HFF-Myc (cell line): Measurements from ENCODE around the gene ANO1.

Source experiments
- DNase-seq: peaks from one replicate; pipeline ENCODE4 v3.0.0-alpha.2; 2011; ENCODE audit warnings: low read depth; ENCODE audit errors: extremely low read depth
- H3K4me3 ChIP-seq: replicated peaks from 2 replicates; pipeline ENCODE4 v1.5.1; 2011; ENCODE audit warnings: low read depth, mild to moderate bottlenecking, control low read depth, low read length
- TF ChIP-seq, protein P1 (sequence below): IDR thresholded peaks from 2 replicates; pipeline ENCODE4 v1.5.1; 2012; ENCODE audit warnings: mild to moderate bottlenecking, low read depth, low read length, control low read depth; ENCODE audit errors: missing control alignments

The ANO1 gene

DNA sequence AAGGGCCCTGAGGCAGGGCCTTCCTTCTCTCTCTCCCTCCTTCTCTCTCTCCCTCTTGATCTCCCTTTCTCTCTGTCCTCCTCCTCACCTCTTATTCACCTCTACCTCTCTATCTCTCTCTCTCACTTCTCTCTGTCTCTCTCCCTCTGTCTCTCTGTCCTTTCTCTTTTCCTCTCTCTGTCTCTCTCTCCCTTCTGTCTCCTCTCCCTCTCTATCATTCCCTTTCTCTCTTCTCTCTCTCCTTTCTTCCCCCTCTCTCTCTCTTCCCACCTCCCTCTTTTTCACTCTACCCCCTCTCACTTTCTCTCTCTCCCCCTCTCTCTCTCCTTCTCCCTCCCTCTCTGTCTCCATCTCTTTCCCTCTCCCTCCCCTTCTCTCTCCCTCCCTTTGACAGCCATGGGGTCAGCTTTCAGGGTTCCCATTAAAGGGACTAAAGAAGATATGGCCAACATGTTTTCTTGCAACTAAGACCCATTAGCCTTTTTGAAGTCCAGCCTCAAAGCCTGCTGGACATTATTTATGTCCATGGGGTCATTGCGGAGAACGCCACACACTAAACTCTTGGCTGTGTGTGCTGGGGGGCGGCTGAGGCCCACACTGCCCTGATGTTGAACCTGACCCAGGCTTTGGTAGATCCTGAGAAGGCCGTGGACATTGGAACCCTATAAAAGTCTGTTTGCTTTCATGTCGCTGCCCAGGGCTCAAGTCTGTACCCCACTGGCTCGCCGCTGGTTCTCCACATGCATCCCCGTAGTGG lies 15.0 kb downstream of the ANO1 start:
- H3K4me3 ChIP-seq: no peak overlapping the region
- TF ChIP-seq, protein P1, sequence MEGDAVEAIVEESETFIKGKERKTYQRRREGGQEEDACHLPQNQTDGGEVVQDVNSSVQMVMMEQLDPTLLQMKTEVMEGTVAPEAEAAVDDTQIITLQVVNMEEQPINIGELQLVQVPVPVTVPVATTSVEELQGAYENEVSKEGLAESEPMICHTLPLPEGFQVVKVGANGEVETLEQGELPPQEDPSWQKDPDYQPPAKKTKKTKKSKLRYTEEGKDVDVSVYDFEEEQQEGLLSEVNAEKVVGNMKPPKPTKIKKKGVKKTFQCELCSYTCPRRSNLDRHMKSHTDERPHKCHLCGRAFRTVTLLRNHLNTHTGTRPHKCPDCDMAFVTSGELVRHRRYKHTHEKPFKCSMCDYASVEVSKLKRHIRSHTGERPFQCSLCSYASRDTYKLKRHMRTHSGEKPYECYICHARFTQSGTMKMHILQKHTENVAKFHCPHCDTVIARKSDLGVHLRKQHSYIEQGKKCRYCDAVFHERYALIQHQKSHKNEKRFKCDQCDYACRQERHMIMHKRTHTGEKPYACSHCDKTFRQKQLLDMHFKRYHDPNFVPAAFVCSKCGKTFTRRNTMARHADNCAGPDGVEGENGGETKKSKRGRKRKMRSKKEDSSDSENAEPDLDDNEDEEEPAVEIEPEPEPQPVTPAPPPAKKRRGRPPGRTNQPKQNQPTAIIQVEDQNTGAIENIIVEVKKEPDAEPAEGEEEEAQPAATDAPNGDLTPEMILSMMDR: no peak
- DNase-seq: no peak

DNA sequence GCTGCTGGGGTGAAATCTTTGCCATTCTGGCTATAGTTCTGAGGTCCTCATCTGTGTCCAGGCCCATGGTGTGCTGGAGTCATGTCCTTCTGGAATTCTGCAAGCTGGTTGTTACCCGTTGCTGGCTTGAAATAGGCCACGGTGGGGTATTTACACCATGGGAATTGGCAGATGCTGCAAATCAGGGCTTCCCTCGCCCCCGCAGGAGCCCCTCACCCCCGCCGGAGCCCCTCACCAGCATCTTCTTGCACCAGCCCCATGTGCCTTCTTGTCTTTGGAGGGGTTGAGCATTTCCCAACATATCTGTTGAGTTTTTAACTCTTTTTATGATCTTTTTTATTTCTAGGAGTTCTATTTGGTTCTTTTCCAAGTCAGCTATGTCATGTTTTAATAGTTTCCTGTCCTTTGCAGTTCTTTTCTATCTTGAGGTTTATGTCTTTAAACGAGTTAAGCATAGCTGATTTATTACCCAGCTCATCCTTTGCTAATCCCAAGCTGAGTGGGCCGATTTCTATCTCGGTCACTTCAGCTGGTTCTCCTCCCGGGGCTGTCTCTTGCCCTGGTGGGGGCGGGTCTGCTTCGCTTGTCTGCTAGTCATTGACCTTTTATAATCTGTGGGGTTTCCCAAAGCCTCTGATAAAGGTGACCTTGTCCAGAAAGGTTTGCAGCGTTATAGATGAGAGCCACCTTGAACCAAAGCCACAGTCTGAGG lies 17.6 kb downstream of the ANO1 start:
- DNase-seq: no peak
- TF ChIP-seq, protein P1: no peak
- no peak overlapping the region for H3K4me3 ChIP-seq

DNA sequence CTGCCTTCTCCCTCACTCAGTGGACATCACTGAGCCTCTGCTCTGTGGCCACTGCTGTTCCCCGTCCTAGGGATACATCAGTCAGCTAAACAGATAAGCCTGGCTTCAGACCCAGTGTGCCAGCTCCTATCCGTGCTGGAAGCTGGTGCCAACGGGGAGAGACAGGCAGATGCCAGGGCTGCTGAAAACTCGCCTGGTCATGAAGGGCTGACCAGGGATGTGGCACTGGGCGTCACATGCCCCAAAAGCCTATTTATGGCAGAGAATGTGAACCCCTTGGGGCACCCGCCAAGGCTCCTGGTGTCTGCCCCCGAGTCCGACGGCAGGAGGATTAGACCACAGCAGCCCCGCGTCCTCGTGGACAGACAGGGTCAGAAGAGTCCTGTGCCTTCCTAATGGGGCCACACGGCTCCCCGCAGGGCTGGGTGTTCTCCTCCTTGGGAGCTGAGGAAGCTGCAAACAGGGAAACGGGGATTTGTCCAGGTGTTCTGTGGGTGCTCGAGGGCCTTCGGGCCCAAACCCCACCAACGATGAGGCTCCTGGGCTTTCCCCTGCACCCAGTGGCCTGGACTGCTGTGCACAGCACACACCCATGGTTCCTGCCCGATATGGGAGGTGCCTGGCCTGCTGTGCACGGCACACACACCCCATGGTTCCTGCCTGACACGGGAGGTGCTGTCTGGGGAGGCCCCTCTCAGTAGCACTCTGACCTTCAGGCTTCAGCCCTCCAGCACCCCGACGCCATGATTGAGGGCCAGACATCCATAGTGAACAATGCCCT lies 19.9 kb downstream of the ANO1 start:
- no peak for DNase-seq
- TF ChIP-seq, protein P1: no peak
- no peak overlapping the region for H3K4me3 ChIP-seq

DNA sequence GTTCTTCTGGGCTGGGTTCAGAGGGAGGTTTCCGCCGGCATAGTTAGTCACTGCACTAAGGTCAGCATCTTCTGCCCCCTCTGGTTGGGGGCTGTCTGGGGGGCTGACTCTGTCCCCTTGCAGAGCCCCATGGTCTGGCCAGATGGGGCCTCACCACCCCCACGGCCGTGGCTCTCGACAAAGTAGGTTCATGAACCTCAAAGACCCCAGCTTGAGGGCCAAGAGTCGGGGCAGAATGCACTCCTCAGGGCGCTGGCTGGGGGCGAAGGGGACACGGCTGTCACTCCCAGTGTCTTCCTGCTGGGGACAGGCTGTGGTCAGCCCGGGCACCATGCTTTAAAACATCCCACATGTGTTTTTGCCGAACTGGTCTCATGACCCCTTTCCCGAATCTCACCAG lies 20.8 kb downstream of the ANO1 start:
- no peak overlapping the region for H3K4me3 ChIP-seq
- TF ChIP-seq, protein P1: no peak
- DNase-seq: no peak

DNA sequence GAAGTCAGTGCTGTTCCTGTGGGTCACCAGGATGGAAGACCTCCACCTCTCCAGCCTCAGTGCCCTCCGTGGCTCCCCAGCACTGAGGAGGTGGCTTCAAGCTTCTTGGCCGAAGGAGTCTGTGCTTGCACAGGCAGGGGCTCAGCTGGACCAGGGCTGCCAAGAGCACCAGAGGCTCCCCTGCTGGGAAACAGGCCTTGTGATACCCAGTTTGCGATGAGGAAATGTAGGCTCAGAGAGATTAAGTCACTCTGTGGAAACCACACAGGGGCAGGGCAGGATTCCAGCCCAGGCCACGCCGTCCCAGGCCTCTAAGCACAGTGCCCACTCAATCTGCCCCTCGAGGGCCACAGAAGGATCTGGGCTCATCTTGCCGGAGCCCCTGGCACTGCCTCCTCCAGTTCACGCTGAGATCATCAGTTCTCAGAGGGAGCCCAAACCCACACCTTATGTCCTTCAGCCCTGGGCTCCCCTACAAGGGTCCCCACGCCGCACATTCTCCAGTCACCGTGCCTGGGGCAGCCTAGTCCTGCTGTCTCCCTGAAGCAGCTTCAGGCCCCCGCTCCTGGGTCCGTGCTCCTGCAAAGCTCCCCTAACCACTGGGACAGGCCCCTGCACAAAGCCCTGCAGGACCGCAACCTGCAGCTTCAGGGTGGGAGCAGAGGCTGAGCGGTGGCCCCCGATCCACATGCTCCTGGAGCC lies 21.6 kb downstream of the ANO1 start:
- DNase-seq: no peak
- TF ChIP-seq, protein P1: no peak
- H3K4me3 ChIP-seq: no peak overlapping the region

DNA sequence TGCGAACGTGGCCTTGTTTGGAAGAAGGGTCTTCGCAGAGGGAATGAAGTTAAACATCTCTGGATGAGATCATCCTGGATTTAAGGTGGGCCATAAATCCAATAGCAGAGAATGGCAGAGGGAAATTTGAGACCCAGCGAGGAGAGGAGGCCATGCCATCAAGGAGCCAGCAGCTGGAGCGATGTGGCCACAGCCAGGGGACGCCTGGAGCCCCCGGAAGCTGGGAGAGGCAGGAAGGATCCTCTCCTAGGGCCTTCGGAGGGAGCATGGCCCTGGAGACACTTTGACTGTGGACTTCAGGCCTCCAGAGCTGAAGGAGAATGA lies 22.1 kb downstream of the ANO1 start:
- DNase-seq: no peak
- TF ChIP-seq, protein P1: no peak
- H3K4me3 ChIP-seq: no peak overlapping the region
